Measurements from ENCODE around the gene ATP11A.

Gene ATP11A

GRCh38 chr13:112762690-112763080, 72.8 kb downstream of the ATP11A start:
- Histone ChIP-seq H3K4me1 (ENCODE audit: control insufficient read depth, insufficient read depth, low read depth, low read length) (peaks cover 14% of the 10 kb centered on the region), H3K4me2 (ENCODE audit: low read length, poor library complexity, severe bottlenecking) (no peak overlapping the region), H3K23ac (ENCODE audit: low read length in 2 of 2) (no peak overlapping the region), H3K14ac (ENCODE audit: low read length in 2 of 2) (no peak overlapping the region), H2BK12ac (ENCODE audit: low read length in 2 of 2) (no peak overlapping the region), H2BK15ac (ENCODE audit: low read depth, poor library complexity, severe bottlenecking) (no peak overlapping the region), H3K4me3 (ENCODE audit: insufficient read depth in 1 of 2, low read depth in 1 of 2, low read length in 2 of 2) (peak overlapping the region in 1 of 2 experiments; percentile 34), H3K27ac (ENCODE audit: low read length, poor library complexity, severe bottlenecking) (no peak overlapping the region), H3K79me1 (replicated peaks; ENCODE audit: low read length, poor library complexity, severe bottlenecking) (peaks cover 35% of the 10 kb centered on the region), H2BK120ac (ENCODE audit: low read depth, low read length) (no peak overlapping the region), H4K8ac (ENCODE audit: low read length) (no peak overlapping the region), H3K9me3 (ENCODE audit: control insufficient read depth, low read length) (no peaks in the 10 kb centered on the region), H2AFZ (ENCODE audit: low read depth, low read length) (no peak overlapping the region), H4K91ac (ENCODE audit: low read length) (no peak overlapping the region), H3K9ac (ENCODE audit: low read length) (peak overlapping the region; percentile 79), H2BK5ac (ENCODE audit: low read depth, low read length, poor library complexity, severe bottlenecking) (no peak overlapping the region), H3K36me3 (ENCODE audit: control insufficient read depth in 1 of 2, insufficient read depth in 2 of 2, low read depth in 1 of 2, low read length in 2 of 2) (peaks cover 0 to 13% of the 10 kb centered on the region in 2 experiments), H2AK5ac (ENCODE audit: low read length, severe bottlenecking) (no peak overlapping the region), H3K27me3 (ENCODE audit: control insufficient read depth in 1 of 2, insufficient read depth in 1 of 2, low read length in 2 of 2) (no peaks in the 10 kb centered on the region), H3K4ac (ENCODE audit: low read depth in 1 of 2, low read length in 2 of 2) (no peak overlapping the region), H3K18ac (ENCODE audit: low read depth in 1 of 2, low read length in 2 of 2) (no peak overlapping the region)
- DNase-seq, result no peak
- WGBS, result 92% methylated on average over 19 of the region's 19 CpGs

- Histone ChIP-seq H3K14ac (ENCODE audit: low read length in 2 of 2) (no peak overlapping the region), H2BK12ac (ENCODE audit: low read length in 2 of 2) (no peak overlapping the region), H2AFZ (ENCODE audit: low read depth, low read length) (no peak overlapping the region), H2BK15ac (ENCODE audit: low read depth, poor library complexity, severe bottlenecking) (no peak overlapping the region), H3K23ac (ENCODE audit: low read length in 2 of 2) (no peak overlapping the region), H3K4me2 (ENCODE audit: low read length, poor library complexity, severe bottlenecking) (no peak overlapping the region), H4K91ac (ENCODE audit: low read length) (no peak overlapping the region), H2BK5ac (ENCODE audit: low read depth, low read length, poor library complexity, severe bottlenecking) (no peak overlapping the region), H3K4me1 (ENCODE audit: control insufficient read depth, insufficient read depth, low read depth, low read length) (peaks cover 13% of the 10 kb centered on the region), H3K9me3 (ENCODE audit: control insufficient read depth, low read length) (no peaks in the 10 kb centered on the region), H3K27ac (ENCODE audit: low read length, poor library complexity, severe bottlenecking) (no peak overlapping the region), H3K18ac (ENCODE audit: low read depth in 1 of 2, low read length in 2 of 2) (no peak overlapping the region), H2BK120ac (ENCODE audit: low read depth, low read length) (no peak overlapping the region), H4K8ac (ENCODE audit: low read length) (no peak overlapping the region), H3K27me3 (ENCODE audit: control insufficient read depth in 1 of 2, insufficient read depth in 1 of 2, low read length in 2 of 2) (no peaks in the 10 kb centered on the region), H3K79me1 (replicated peaks; ENCODE audit: low read length, poor library complexity, severe bottlenecking) (peaks cover 42% of the 10 kb centered on the region), H3K4me3 (ENCODE audit: insufficient read depth in 1 of 2, low read depth in 1 of 2, low read length in 2 of 2) (no peak overlapping the region), H2AK5ac (ENCODE audit: low read length, severe bottlenecking) (no peak overlapping the region), H3K4ac (ENCODE audit: low read depth in 1 of 2, low read length in 2 of 2) (no peak overlapping the region), H3K9ac (ENCODE audit: low read length) (no peak overlapping the region), H3K36me3 (ENCODE audit: control insufficient read depth in 1 of 2, insufficient read depth in 2 of 2, low read depth in 1 of 2, low read length in 2 of 2) (peaks cover 0 to 16% of the 10 kb centered on the region in 2 experiments)
- DNase-seq, result no peak
- 95% methylated on average over 11 of the region's 11 CpGs for WGBS
Measured at GRCh38 chr13:112764028-112764427, 74.2 kb downstream of the ATP11A start.

- Histone ChIP-seq H4K91ac (ENCODE audit: low read length) (no peak overlapping the region), H2BK120ac (ENCODE audit: low read depth, low read length) (no peak overlapping the region)
- 81% methylated on average over 21 of the region's 23 CpGs for WGBS
Measured at GRCh38 chr13:112764864-112765561, 75.2 kb downstream of the ATP11A start.

GRCh38 chr13:112765731-112766130, 75.9 kb downstream of the ATP11A start:
- Histone ChIP-seq H2BK12ac (ENCODE audit: low read length in 2 of 2) (no peak overlapping the region), H3K4me1 (ENCODE audit: control insufficient read depth, insufficient read depth, low read depth, low read length) (peaks cover 12% of the 10 kb centered on the region), H3K4me3 (ENCODE audit: insufficient read depth in 1 of 2, low read depth in 1 of 2, low read length in 2 of 2) (no peak overlapping the region), H3K9ac (ENCODE audit: low read length) (no peak overlapping the region), H2BK5ac (ENCODE audit: low read depth, low read length, poor library complexity, severe bottlenecking) (no peak overlapping the region), H3K9me3 (ENCODE audit: control insufficient read depth, low read length) (no peaks in the 10 kb centered on the region), H3K4me2 (ENCODE audit: low read length, poor library complexity, severe bottlenecking) (no peak overlapping the region), H3K4ac (ENCODE audit: low read depth in 1 of 2, low read length in 2 of 2) (no peak overlapping the region), H3K14ac (ENCODE audit: low read length in 2 of 2) (no peak overlapping the region), H3K36me3 (ENCODE audit: control insufficient read depth in 1 of 2, insufficient read depth in 2 of 2, low read depth in 1 of 2, low read length in 2 of 2) (peaks cover 0 to 24% of the 10 kb centered on the region in 2 experiments), H3K27ac (ENCODE audit: low read length, poor library complexity, severe bottlenecking) (no peak overlapping the region), H2AK5ac (ENCODE audit: low read length, severe bottlenecking) (no peak overlapping the region), H2BK15ac (ENCODE audit: low read depth, poor library complexity, severe bottlenecking) (no peak overlapping the region), H4K8ac (ENCODE audit: low read length) (no peak overlapping the region), H2BK120ac (ENCODE audit: low read depth, low read length) (no peak overlapping the region), H3K27me3 (ENCODE audit: control insufficient read depth in 1 of 2, insufficient read depth in 1 of 2, low read length in 2 of 2) (no peaks in the 10 kb centered on the region), H3K23ac (ENCODE audit: low read length in 2 of 2) (no peak overlapping the region), H4K91ac (ENCODE audit: low read length) (no peak overlapping the region), H2AFZ (ENCODE audit: low read depth, low read length) (no peak overlapping the region), H3K79me1 (replicated peaks; ENCODE audit: low read length, poor library complexity, severe bottlenecking) (peaks cover 52% of the 10 kb centered on the region), H3K18ac (ENCODE audit: low read depth in 1 of 2, low read length in 2 of 2) (no peak overlapping the region)
- DNase-seq, result no peak
- 94% methylated on average over 24 of the region's 24 CpGs for WGBS

More at GRCh38 chr13:112764864-112765561, 75.2 kb downstream of the ATP11A start:
- peaks cover 50% of the 10 kb centered on the region for H3K79me1 ChIP-seq (replicated peaks; ENCODE audit: low read length, poor library complexity, severe bottlenecking)
- no peak overlapping the region for H2BK5ac ChIP-seq (ENCODE audit: low read depth, low read length, poor library complexity, severe bottlenecking)
- no peak overlapping the region for H2AFZ ChIP-seq (ENCODE audit: low read depth, low read length)
- no peak overlapping the region for H3K9ac ChIP-seq (ENCODE audit: low read length)
- DNase-seq, result no peak
- H2AK5ac ChIP-seq (ENCODE audit: low read length, severe bottlenecking), result no peak overlapping the region
- no peak overlapping the region for H3K23ac ChIP-seq (ENCODE audit: low read length in 2 of 2)
- no peak overlapping the region for H3K14ac ChIP-seq (ENCODE audit: low read length in 2 of 2)
- no peak overlapping the region for H3K18ac ChIP-seq (ENCODE audit: low read depth in 1 of 2, low read length in 2 of 2)
- H3K27me3 ChIP-seq (ENCODE audit: control insufficient read depth in 1 of 2, insufficient read depth in 1 of 2, low read length in 2 of 2), result no peaks in the 10 kb centered on the region
- H4K8ac ChIP-seq (ENCODE audit: low read length), result no peak overlapping the region
- peaks cover 0 to 20% of the 10 kb centered on the region in 2 experiments for H3K36me3 ChIP-seq (ENCODE audit: control insufficient read depth in 1 of 2, insufficient read depth in 2 of 2, low read depth in 1 of 2, low read length in 2 of 2)
- H3K4me1 ChIP-seq (ENCODE audit: control insufficient read depth, insufficient read depth, low read depth, low read length), result peaks cover 12% of the 10 kb centered on the region
- H3K4ac ChIP-seq (ENCODE audit: low read depth in 1 of 2, low read length in 2 of 2), result no peak overlapping the region
- H2BK12ac ChIP-seq (ENCODE audit: low read length in 2 of 2), result no peak overlapping the region
- no peak overlapping the region for H3K4me3 ChIP-seq (ENCODE audit: insufficient read depth in 1 of 2, low read depth in 1 of 2, low read length in 2 of 2)
- no peaks in the 10 kb centered on the region for H3K9me3 ChIP-seq (ENCODE audit: control insufficient read depth, low read length)
- H3K4me2 ChIP-seq (ENCODE audit: low read length, poor library complexity, severe bottlenecking), result no peak overlapping the region
- no peak overlapping the region for H3K27ac ChIP-seq (ENCODE audit: low read length, poor library complexity, severe bottlenecking)
- no peak overlapping the region for H2BK15ac ChIP-seq (ENCODE audit: low read depth, poor library complexity, severe bottlenecking)

Data from mesenchymal stem cell (in vitro differentiated cells and primary cell).